ENCODE measurements around the gene CFAP107.
"Not testable (repeated sequence)": the region's sequence is repeated elsewhere in the genome, so short reads cannot be mapped to it uniquely, and the experiment has no call there.

The CFAP107 gene

GRCh38 chr1:12781488-12781887 lies 35.5 kb downstream of the CFAP107 start:
- not testable (repeated sequence) for DNase-seq

- peak; percentile 2 to 8 for DNase-seq
Measured at GRCh38 chr1:12783783-12784182, 37.8 kb downstream of the CFAP107 start.

- DNase-seq, result not testable (repeated sequence)
Measured at GRCh38 chr1:12784729-12785128, 38.7 kb downstream of the CFAP107 start.

DNA sequence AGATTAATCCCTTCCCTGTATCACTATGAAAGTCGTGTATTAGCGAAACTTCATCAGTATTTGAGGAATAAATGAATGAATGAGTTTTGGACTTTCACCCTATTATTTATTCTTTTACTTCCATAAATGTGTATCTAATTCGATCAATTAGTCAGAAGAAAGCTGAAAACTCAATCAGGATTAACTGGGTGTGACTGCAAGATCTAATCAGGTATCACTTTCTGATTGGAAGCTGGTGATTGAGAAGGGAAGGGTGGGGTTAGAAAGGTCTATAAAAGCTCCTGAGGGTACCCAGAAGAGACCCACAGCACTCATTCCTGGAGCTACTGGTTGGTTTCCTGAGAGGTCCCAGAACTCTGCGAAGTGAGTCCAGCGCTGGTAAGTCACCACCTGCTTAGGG lies 45.1 kb downstream of the CFAP107 start, which contains the start of gene PRAMEF1:
Gene PRAMEF1, plus strand, starts transcription at position 301 of the 400 bp plus-strand sequence. CDS start 1,831 bp downstream, outside the sequence.
- DNase-seq, result not testable (repeated sequence)

DNA sequence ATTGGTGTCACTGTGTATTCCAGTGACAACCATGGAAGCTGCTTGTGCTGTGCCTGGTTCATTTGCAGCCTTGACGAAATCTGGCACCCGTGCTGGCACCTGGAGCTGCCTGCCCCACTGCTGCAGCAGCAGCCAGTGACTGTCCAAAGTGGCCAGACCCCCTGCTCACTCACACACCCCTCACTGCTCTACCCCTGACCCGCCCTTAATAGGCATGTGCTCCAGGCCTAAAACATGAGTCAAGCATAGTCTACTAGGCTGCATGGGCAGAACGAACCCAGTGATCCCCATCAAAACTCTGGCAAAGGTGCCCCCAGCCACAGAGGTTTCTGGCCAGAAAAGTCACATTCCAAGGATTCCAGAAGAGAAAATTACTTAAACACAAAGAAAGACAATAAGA lies 52.9 kb downstream of the CFAP107 start:
- DNase-seq, result no peak

GRCh38 chr1:12799730-12800129 lies 53.7 kb downstream of the CFAP107 start:
- DNase-seq, result no peak

- DNase-seq, result no peak
Measured at GRCh38 chr1:12809933-12810332, 63.9 kb downstream of the CFAP107 start.

DNA sequence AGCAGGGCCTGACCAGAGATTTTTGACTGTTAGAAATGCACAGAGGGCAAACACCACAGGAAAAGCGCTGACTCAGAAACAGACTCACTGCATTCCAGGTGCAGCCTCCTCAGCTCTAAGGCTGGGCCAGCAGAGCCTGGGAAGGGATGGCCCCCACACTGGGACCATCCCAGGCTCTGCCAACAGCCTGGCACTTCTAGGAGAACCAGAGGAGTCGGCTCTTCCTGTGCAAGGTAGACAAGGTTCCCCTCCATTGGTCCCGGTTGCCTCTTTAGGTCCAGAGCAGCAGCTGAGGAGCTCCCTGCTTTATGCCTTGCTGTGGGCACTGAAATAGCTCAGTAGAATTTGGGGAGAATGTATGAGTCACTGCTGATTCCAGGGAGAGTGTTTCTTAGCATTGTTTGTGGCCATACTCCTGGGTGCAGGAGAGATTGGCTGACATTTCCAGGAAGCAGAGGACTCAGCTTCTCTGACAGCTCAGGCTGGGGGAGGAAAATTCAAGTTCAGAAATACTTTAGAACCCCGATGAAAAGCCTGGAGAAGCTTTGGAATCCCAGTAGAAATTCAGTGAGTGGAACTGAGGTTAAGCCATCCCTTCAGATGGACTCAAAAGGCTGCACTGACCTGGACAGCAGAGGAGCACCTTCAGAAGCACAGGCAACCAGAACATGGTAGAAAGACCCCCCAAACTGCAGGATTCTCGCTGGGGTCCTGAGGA lies 64.8 kb downstream of the CFAP107 start:
- DNase-seq, result no peak

GRCh38 chr1:12811409-12811784 lies 65.4 kb downstream of the CFAP107 start:
- DNase-seq, result no peak
